KMS-11 (cell line): ENCODE results near the gene PTGIR.
A peak's percentile ranks its signal among the peaks of the same experiment; 100 is the strongest.

Source experiments
- H2AFZ ChIP-seq: fragments of 200-600 bp; sonication (generic); 2 replicates; pipeline ENCODE4 v1.6.1; 2016; ENCODE audit warnings: antibody characterized with exemption, mixed run types, low read depth
- H3K27ac ChIP-seq: fragments of 200-600 bp; sonication (generic); 2 replicates; pipeline ENCODE4 v1.6.1; 2016; ENCODE audit warnings: mild to moderate bottlenecking, mixed run types
- H3K27me3 ChIP-seq: fragments of 200-600 bp; sonication (generic); 2 replicates; pipeline ENCODE4 v1.6.1; 2017; ENCODE audit warnings: mild to moderate bottlenecking, low read depth, mixed run types, moderate library complexity; ENCODE audit not compliant: insufficient read depth
- H3K36me3 ChIP-seq: fragments of 200-600 bp; sonication (generic); 2 replicates; pipeline ENCODE4 v1.6.1; 2017; ENCODE audit warnings: mild to moderate bottlenecking, mixed run types; ENCODE audit not compliant: insufficient read depth
- H3K4me1 ChIP-seq: fragments of 200-600 bp; sonication (generic); 2 replicates; pipeline ENCODE4 v1.6.1; 2016; ENCODE audit warnings: mild to moderate bottlenecking, low read depth, mixed run types; ENCODE audit not compliant: poor library complexity, severe bottlenecking
- H3K4me2 ChIP-seq: fragments of 200-600 bp; sonication (generic); 2 replicates; pipeline ENCODE4 v1.7.0; 2016; ENCODE audit warnings: mild to moderate bottlenecking, mixed run types
- H3K4me3 ChIP-seq: fragments of 200-600 bp; sonication (generic); IDR thresholded peaks from 2 replicates; pipeline ENCODE4 v1.6.1; 2017; ENCODE audit warnings: low read depth, low read length, mixed read lengths; ENCODE audit not compliant: insufficient read depth
- H3K79me2 ChIP-seq: fragments of 200-600 bp; sonication (generic); 2 replicates; pipeline ENCODE4 v1.6.1; 2016; ENCODE audit warnings: low read depth, mixed run types; ENCODE audit not compliant: insufficient read depth
- H3K9ac ChIP-seq: fragments of 200-600 bp; sonication (generic); 2 replicates; pipeline ENCODE4 v1.6.1; 2016; ENCODE audit warnings: mild to moderate bottlenecking, mixed run types
- H4K20me1 ChIP-seq: fragments of 200-600 bp; sonication (generic); 2 replicates; pipeline ENCODE4 v1.6.1; 2016; ENCODE audit warnings: mild to moderate bottlenecking, mixed run types; ENCODE audit not compliant: insufficient read depth
- TF ChIP-seq, protein P1 (sequence below): fragments of 200-600 bp; sonication (generic); conservative IDR thresholded peaks from 2 replicates; pipeline ENCODE4 v1.6.1; 2017; ENCODE audit warnings: low read depth, mild to moderate bottlenecking, antibody characterized with exemption, low read length, moderate library complexity, mixed read lengths

The PTGIR gene

DNA sequence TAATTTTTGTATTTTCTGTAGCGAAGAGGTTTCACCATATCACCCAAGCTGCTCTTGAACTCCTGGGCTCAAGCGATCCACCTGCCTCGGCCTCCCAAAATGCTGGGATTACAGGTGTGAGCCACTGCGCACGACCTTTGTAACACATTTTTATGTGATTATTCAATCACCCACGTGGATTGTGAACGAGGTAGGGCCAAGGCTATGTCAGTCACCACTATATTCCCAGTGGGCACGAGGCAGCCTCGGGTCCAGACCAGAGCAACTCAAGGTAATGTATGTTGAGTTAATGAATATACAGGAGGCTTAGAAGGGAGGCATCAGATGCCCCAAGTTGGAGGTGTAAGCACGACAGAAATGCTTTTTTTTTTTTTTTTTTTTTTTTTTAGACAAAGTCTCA is 8.9 kb downstream of the PTGIR start:
- Histone ChIP-seq H3K27ac (no peak overlapping the region), H4K20me1 (no peaks in the 10 kb centered on the region), H3K27me3 (peaks cover 89% of the 10 kb centered on the region), H3K4me1 (peaks cover 27% of the 10 kb centered on the region), H3K79me2 (no peaks in the 10 kb centered on the region), H2AFZ (no peak overlapping the region), H3K9ac (no peak overlapping the region), H3K4me2 (no peak overlapping the region), H3K4me3 (no peak overlapping the region), H3K36me3 (no peaks in the 10 kb centered on the region)
- TF ChIP-seq, protein P1, sequence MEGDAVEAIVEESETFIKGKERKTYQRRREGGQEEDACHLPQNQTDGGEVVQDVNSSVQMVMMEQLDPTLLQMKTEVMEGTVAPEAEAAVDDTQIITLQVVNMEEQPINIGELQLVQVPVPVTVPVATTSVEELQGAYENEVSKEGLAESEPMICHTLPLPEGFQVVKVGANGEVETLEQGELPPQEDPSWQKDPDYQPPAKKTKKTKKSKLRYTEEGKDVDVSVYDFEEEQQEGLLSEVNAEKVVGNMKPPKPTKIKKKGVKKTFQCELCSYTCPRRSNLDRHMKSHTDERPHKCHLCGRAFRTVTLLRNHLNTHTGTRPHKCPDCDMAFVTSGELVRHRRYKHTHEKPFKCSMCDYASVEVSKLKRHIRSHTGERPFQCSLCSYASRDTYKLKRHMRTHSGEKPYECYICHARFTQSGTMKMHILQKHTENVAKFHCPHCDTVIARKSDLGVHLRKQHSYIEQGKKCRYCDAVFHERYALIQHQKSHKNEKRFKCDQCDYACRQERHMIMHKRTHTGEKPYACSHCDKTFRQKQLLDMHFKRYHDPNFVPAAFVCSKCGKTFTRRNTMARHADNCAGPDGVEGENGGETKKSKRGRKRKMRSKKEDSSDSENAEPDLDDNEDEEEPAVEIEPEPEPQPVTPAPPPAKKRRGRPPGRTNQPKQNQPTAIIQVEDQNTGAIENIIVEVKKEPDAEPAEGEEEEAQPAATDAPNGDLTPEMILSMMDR = no peak

DNA sequence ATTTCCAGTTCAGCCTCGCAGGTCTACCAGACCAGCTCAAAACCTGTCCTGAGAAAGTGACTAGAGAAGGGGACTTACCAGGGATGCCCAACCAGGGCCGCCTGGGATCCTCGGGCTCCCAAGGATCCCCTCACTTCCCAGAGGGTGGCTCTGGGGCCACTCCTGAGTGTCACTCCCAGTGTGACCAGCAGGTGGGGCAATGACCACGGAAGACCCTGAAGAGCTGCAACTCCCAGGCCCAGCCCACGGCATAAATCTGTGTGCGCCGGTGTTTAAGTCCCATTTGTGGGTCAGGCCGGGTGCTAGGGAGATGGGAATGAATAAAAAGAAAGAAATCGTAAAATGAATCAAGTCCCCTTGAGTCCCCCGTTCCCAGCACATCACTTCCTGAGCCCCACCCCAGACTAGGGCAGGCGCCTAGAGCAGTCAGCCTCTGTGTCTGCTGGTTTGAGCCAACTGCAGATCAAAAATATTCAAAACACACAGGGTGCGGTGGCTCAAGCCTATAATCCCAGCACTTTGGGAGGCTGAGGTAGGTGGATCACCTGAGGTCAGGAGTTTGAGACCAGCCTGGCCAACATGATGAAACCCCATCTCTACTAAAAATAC is 10.7 kb downstream of the PTGIR start:
- Histone ChIP-seq H3K27me3 (peaks cover 78% of the 10 kb centered on the region), H3K4me1 (peaks cover 33% of the 10 kb centered on the region), H3K36me3 (no peaks in the 10 kb centered on the region; the same call in 1 of the 2 replicates), H3K4me2 (no peak overlapping the region), H3K9ac (no peak overlapping the region), H3K27ac (no peak overlapping the region), H3K79me2 (no peaks in the 10 kb centered on the region), H2AFZ (no peak overlapping the region), H4K20me1 (no peaks in the 10 kb centered on the region), H3K4me3 (no peak overlapping the region)
- TF ChIP-seq, protein P1 = peak; percentile 94

DNA sequence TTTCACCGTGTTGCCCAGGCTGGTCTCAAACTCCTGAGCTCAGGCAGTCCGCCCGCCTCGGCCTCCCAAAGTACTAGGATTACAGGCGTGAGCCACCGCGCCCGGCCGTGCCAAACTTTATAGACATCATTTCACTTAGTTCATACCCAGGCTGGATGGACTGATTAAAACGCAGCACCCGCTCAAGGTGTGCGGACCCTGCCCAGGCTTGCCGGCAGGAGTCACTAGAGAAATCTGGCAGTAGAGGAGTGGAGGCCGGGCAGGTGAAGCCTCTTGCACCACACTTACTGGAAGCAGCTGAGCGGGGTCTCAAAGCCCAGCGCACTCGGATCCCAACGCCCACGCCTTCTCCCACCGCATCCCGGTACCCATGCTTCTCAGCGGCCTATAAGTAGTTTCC is 11.4 kb downstream of the PTGIR start:
- H3K27me3 ChIP-seq = peaks cover 71% of the 10 kb centered on the region
- H3K79me2 ChIP-seq = no peaks in the 10 kb centered on the region
- H3K36me3 ChIP-seq = no peaks in the 10 kb centered on the region; the same call in 1 of the 2 replicates
- no peak overlapping the region for H3K27ac ChIP-seq
- H3K4me3 ChIP-seq = no peak overlapping the region
- no peak overlapping the region for H2AFZ ChIP-seq
- H4K20me1 ChIP-seq = no peaks in the 10 kb centered on the region
- TF ChIP-seq, protein P1 = no peak
- H3K9ac ChIP-seq = no peak overlapping the region
- no peak overlapping the region for H3K4me2 ChIP-seq
- H3K4me1 ChIP-seq = peaks cover 33% of the 10 kb centered on the region

DNA sequence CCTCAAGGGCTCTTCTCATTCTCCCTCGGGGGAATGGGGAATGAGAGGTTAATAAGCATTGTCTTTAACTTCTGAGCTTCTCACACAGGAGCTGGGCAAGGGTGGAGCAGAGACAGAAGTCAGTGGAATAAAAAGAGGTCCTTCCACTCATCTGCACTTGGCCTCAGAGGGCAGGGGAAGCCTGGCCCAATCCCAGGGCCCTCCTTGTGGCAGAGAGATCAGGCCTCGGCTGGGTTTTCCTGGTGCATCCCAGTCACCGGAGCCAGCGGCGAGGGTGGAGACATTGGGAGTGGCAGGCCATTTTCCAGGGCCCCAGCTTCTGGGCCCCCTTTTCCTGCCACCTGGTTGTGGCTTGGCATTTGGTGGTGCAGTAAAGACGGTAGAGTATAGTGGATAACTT is 13.1 kb downstream of the PTGIR start:
- Histone ChIP-seq H3K9ac (no peak overlapping the region), H3K4me1 (peaks cover 29% of the 10 kb centered on the region), H2AFZ (no peak overlapping the region), H3K27ac (no peak overlapping the region), H3K36me3 (no peaks in the 10 kb centered on the region; the same call in 1 of the 2 replicates), H3K4me3 (no peak overlapping the region), H3K4me2 (peak overlapping the region; percentile 71), H3K79me2 (no peaks in the 10 kb centered on the region), H3K27me3 (peaks cover 55% of the 10 kb centered on the region), H4K20me1 (no peaks in the 10 kb centered on the region)
- TF ChIP-seq, protein P1 = no peak
